Measurements from ENCODE around the gene NUMA1. TPM values are rescaled to one million over a fixed set of nuclear protein-coding genes. Genes with fewer than 3 reads are reported as not detected.
A peak's percentile ranks its signal among the peaks of the same experiment; 100 is the strongest.

NUMA1 gene
- total and polyA plus RNA-seq, 9 of the 15 experiments (the other 6 are each of a cell fraction or from before 2014, with no cell fraction given): 4.1 to 104 (median 51.2) TPM

DNA sequence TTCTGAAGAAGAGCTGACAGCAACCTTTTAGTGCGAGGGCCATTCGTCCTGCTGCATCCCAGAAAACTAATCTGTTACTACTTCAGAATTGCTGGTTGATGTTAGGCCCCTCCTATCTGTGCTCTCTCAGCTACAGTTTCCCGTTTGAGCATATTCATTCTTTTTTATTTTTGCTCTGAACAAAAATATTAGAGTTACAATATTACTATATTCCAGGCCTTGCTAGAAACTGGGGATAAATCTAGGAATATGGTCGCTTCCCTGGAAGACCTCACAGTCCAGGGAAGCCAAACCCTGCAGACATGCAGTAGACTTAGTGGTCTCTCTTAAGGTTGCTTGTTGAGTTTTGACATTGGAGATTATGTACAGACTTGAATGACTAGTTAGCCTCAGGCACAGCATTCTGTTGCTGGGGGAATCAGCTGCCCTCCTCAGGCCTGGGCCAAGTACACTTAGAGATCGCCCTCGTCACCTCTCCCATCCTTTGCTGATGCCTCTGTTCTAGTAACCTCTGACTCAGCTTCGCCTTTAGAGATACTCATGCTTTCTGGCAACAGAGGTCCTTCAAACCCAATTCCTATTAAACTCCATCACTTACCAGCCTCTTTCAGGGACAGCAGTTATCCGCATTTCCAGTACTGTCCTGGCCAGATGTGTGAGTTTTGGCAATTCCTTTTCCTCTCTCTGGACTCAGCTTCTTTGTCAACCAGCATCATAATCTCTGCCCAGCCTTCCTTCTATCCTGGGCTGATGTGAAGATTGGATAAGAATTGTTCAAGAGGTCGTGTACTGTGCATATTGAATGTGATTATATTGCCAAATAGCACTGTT lies 32.9 kb upstream of the NUMA1 start:
- no peak for DNase-seq (ENCODE audit: extremely low read depth in 1 of 4, low spot score in 3 of 4)
- ATAC-seq: peak; percentile 1; the same call in 1 of the 3 replicates
- 0 out of 2 replicates have a peak, but pooled peaks have one; percentile 14 for TF ChIP-seq ZNF324 (CRISPR knock-in tag; IDR thresholded peaks at IDR 0.05)
- TF ChIP-seq ZNF583 (CRISPR knock-in tag; IDR thresholded peaks at IDR 0.05): peak; percentile 2; the same call in 1 of the 2 replicates
- TF ChIP-seq, protein P1, sequence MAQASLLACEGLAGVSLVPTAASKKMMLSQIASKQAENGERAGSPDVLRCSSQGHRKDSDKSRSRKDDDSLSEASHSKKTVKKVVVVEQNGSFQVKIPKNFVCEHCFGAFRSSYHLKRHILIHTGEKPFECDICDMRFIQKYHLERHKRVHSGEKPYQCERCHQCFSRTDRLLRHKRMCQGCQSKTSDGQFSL (CRISPR knock-in tag; IDR thresholded peaks at IDR 0.05): no peak
- TF ChIP-seq, protein P1 (tag; IDR thresholded peaks at IDR 0.05): peak in 1 of 2 experiments; percentile 44; a peak in 1 of 4 replicates
- TF ChIP-seq NFIC (IDR thresholded peaks at IDR 0.05): no peak
- TF ChIP-seq ZNF175 (CRISPR knock-in tag; IDR thresholded peaks at IDR 0.05; ENCODE audit: low read depth): 0 out of 2 replicates have a peak, but pooled peaks have one; percentile 20
- 0 out of 2 replicates have a peak, but pooled peaks have one; percentile 31 for TF ChIP-seq ZNF197 (CRISPR knock-in tag; IDR thresholded peaks at IDR 0.05; ENCODE audit: low read depth)
- TF ChIP-seq, protein P2, sequence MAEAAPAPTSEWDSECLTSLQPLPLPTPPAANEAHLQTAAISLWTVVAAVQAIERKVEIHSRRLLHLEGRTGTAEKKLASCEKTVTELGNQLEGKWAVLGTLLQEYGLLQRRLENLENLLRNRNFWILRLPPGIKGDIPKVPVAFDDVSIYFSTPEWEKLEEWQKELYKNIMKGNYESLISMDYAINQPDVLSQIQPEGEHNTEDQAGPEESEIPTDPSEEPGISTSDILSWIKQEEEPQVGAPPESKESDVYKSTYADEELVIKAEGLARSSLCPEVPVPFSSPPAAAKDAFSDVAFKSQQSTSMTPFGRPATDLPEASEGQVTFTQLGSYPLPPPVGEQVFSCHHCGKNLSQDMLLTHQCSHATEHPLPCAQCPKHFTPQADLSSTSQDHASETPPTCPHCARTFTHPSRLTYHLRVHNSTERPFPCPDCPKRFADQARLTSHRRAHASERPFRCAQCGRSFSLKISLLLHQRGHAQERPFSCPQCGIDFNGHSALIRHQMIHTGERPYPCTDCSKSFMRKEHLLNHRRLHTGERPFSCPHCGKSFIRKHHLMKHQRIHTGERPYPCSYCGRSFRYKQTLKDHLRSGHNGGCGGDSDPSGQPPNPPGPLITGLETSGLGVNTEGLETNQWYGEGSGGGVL (CRISPR knock-in tag; IDR thresholded peaks at IDR 0.05): no peak
- TF ChIP-seq, protein P3, sequence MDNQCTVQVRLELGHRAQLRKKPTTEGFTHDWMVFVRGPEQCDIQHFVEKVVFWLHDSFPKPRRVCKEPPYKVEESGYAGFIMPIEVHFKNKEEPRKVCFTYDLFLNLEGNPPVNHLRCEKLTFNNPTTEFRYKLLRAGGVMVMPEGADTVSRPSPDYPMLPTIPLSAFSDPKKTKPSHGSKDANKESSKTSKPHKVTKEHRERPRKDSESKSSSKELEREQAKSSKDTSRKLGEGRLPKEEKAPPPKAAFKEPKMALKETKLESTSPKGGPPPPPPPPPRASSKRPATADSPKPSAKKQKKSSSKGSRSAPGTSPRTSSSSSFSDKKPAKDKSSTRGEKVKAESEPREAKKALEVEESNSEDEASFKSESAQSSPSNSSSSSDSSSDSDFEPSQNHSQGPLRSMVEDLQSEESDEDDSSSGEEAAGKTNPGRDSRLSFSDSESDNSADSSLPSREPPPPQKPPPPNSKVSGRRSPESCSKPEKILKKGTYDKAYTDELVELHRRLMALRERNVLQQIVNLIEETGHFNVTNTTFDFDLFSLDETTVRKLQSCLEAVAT (IDR thresholded peaks at IDR 0.05): peak in 1 of 2 experiments; percentile 61; a peak in 2 of 4 replicates
- TF ChIP-seq, protein P4, sequence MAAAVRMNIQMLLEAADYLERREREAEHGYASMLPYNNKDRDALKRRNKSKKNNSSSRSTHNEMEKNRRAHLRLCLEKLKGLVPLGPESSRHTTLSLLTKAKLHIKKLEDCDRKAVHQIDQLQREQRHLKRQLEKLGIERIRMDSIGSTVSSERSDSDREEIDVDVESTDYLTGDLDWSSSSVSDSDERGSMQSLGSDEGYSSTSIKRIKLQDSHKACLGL (CRISPR knock-in tag; IDR thresholded peaks at IDR 0.05; ENCODE audit: borderline replicate concordance, poor library complexity, severe bottlenecking): no peak

More for the DNA sequence above, 32.9 kb upstream of the NUMA1 start:
- Histone ChIP-seq H4K20me1 (replicated peaks; ENCODE audit: control insufficient read depth, insufficient read depth, low read length) (no peaks in the 10 kb centered on the region), H3K27me3 (ENCODE audit: control insufficient read depth in 2 of 2, insufficient read depth in 2 of 2, low read length in 2 of 2) (no peaks in the 10 kb centered on the region), H3K27ac (ENCODE audit: extremely low read depth, low read depth, low read length) (peak overlapping the region; percentile 97), H3K4me1 (replicated peaks in 1 of 2; ENCODE audit: control insufficient read depth in 2 of 2, insufficient read depth in 2 of 2, low read length in 2 of 2) (peaks cover 9 to 33% of the 10 kb centered on the region in 2 experiments), H2AFZ (ENCODE audit: low read depth, low read length) (peak overlapping the region; percentile 85), H3K79me2 (ENCODE audit: control insufficient read depth, insufficient read depth, low read length) (peaks cover 3% of the 10 kb centered on the region; the same call in 1 of the 3 replicates), H3K9ac (ENCODE audit: insufficient read depth in 1 of 2, low read depth in 2 of 2, low read length in 2 of 2) (peak overlapping the region; percentile 93 to 95), H3K36me3 (ENCODE audit: control insufficient read depth, insufficient read depth, low read length) (peaks cover 17% of the 10 kb centered on the region; the same call in 2 of the 3 replicates), H3K9me1 (ENCODE audit: control insufficient read depth, insufficient read depth, low read length) (no peaks in the 10 kb centered on the region), H3K4me3 (peak overlapping the region; percentile 53), H3K9me3 (replicated peaks; ENCODE audit: control insufficient read depth, insufficient read depth, low read depth, low read length) (no peaks in the 10 kb centered on the region), H3K4me2 (ENCODE audit: insufficient read depth, low read length) (peak overlapping the region; percentile 96)
- peak; percentile 49 for FAIRE-seq
- intact Hi-C loops (cut with micrococcal nuclease) (loop anchor here (1.0 kb wide), 1 partner anchor 33 kb away; the partner anchor contains the start of genes LRRC51 and NUMA1), in situ Hi-C loops (cut with MboI) (no loop called here)
- TSS peak; percentile 95 for BruUV-seq (replicated peaks)
- WGBS (ENCODE audit: insufficient coverage, low coverage, missing lambda C conversion rate): 47% methylated on average over 9 of the region's 9 CpGs
- CTCF ChIA-PET (ENCODE audit: low intra/inter-chr PET ratio): no interaction called here
- POLR2A ChIA-PET: interaction anchor here (0.5 to 2.5 kb wide), 12 partner anchors 9 to 184 kb away, joined by 3 to 14 read pairs (median 4); partner anchors contain the start of genes RNF121 and XNDC1N

Data from K562 (cell line).